Measurements from ENCODE around the gene GLIS2.

- TF ChIP-seq TAF1 (IDR thresholded peaks at IDR 0.05; ENCODE audit: borderline replicate concordance, insufficient read depth, low read length), result no peak
- no peak for TF ChIP-seq POLR2AphosphoS5 (IDR thresholded peaks at IDR 0.05; ENCODE audit: low read depth, low read length)
- no peak for TF ChIP-seq REST (IDR thresholded peaks at IDR 0.05; ENCODE audit: insufficient read depth in 1 of 2, low read depth in 2 of 2, low read length in 2 of 2)
These were observed 44.7 kb downstream of the GLIS2 start for GRCh38 chr16:4360538-4361021.
